ENCODE results near the gene XCR1.
"Not testable (repeated sequence)": the region's sequence is repeated elsewhere in the genome, so short reads cannot be mapped to it uniquely, and the experiment has no call there.

Gene XCR1

DNA sequence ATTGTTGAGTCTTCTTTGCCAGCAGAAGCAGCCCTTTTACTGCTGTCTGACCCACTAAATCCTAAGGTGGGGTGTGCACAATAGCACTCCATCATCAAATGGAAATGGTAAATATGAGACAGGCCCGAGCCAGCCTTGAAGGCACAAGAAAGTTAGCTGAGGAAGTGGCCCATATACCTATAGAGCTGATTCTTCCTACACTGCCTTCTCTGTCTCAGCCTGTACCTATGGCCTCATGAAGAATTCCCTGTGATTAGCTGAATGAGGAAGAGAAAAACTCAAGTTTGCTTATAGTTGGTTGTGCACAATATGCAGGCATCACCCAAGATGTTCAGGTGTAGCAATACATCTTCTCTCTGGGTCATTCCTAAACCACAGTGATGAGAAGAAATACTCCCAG lies 31.7 kb upstream of the XCR1 start:
- TF ChIP-seq ZFX (IDR thresholded peaks at IDR 0.05), result no peak
- TF ChIP-seq, protein P1, sequence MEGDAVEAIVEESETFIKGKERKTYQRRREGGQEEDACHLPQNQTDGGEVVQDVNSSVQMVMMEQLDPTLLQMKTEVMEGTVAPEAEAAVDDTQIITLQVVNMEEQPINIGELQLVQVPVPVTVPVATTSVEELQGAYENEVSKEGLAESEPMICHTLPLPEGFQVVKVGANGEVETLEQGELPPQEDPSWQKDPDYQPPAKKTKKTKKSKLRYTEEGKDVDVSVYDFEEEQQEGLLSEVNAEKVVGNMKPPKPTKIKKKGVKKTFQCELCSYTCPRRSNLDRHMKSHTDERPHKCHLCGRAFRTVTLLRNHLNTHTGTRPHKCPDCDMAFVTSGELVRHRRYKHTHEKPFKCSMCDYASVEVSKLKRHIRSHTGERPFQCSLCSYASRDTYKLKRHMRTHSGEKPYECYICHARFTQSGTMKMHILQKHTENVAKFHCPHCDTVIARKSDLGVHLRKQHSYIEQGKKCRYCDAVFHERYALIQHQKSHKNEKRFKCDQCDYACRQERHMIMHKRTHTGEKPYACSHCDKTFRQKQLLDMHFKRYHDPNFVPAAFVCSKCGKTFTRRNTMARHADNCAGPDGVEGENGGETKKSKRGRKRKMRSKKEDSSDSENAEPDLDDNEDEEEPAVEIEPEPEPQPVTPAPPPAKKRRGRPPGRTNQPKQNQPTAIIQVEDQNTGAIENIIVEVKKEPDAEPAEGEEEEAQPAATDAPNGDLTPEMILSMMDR (conservative IDR thresholded peaks at IDR 0.05), result no peak
- no peak overlapping the region for H3K27ac ChIP-seq

DNA sequence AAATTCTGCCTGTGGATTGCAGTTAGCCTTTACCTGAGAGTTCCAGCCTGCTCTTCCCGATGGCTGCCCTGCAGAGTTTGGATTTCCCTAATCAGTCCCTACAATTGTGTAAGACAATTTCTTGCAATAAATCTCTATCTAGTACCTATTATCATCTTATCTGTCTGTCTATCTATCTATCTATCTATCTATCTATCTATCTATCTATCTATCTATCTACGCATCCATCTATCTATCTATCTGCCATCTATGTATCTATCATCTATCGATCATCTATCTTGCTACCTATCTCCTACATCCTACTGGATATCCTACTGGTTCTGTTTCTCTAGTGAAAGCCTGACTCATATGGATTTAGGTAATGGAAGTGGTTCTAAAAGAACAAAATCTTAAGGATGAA lies 30.4 kb upstream of the XCR1 start:
- TF ChIP-seq ZFX (IDR thresholded peaks at IDR 0.05), result no peak
- TF ChIP-seq, protein P1 (conservative IDR thresholded peaks at IDR 0.05), result no peak
- H3K27ac ChIP-seq, result no peak overlapping the region

DNA sequence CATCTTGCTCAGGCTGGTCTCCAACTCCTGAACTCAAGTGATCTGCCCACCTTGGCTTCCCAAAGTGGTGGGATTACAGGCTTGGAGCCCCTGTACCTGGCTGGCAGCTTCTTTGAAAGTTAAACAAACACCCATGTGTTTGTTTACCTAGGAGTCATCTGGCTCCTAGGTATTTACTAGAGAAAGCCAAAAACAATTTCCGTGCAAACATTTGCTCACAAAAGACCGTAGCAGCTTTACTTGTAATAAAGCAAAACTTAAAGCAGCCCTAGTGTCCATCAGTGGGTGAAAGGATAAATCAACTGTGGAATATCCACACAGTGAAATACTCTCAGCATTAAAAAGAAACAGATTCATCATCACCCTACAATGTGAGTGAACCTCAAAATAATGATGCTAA lies 29.4 kb upstream of the XCR1 start:
- TF ChIP-seq ZFX (IDR thresholded peaks at IDR 0.05), result no peak
- TF ChIP-seq, protein P1 (conservative IDR thresholded peaks at IDR 0.05), result no peak
- H3K27ac ChIP-seq, result no peak overlapping the region

DNA sequence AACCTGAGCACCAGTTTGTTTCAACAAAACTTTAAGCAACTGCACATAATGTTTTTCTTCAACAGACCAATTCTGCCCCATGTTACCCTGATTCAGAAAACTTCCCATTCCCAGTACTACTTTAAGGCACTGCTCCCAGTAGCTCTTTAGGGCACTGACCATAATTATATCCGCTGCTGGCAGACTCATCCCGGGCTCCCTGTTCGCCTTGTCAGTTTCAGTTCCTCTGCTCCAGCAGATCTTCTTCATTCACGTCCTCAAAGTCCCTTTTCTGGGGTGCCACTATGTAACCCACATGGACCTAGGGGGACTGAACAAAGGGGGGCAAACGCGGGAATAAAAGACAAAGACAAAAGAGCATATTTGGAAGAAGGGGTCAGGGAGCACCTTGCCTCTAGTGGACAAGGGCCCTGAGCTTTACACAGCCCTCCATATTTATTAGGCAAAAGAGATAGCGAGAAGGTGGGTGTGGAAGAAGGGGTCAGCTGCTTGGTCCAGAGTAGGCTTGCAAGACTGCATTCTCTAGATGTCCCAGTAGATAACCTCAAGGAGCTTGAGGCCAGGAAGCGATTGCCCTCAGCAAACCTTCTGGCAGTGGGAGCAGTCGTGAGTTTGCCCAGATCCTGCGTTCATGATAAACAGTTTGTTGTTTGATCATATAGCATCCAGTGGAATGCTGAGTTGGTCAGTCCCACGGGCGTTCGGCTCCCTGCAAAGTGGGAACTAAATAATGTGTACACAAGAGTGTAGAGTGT lies 26.7 kb upstream of the XCR1 start:
- H3K27ac ChIP-seq, result not testable (repeated sequence)

DNA sequence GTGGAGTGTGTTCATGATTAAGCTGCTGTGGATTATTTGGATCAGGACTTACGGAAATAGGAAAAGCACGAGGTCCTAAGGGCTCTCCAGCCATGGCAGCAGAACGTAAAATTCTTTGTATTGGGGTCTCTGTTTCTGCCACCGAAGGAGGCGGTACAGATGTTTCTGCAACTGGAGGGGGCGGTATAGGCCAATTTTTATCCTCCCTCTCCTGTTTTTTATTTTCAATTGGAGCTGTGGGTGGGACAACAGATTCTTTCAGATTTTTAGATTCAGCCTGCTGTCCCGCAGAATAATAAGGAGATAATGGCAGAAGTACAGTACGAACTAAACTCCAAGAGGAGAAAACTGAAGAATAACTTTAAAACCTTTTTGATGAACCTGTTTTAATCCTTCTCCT lies 26.0 kb upstream of the XCR1 start:
- not testable (repeated sequence) for H3K27ac ChIP-seq

DNA sequence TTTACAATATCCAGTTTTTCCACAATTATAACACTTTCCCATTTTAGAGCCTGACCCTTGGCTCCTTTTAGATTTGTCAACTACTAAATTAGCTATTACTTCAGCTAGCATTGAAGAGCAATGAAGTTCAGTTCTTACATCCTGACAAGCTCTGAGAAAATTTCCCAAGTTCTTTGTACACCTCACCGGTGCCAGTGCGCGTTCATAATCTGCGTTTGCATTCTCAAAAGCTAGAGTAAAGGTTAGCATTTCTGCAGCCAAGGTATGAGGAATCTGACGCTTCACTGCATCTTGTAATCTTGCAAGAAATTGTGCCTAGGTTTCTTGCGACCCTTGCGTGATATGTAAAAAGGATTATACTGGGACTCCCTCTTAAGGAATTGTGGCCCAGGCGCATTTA lies 25.2 kb upstream of the XCR1 start:
- TF ChIP-seq ZFX (IDR thresholded peaks at IDR 0.05), result no peak
- TF ChIP-seq, protein P1 (conservative IDR thresholded peaks at IDR 0.05), result no peak

DNA sequence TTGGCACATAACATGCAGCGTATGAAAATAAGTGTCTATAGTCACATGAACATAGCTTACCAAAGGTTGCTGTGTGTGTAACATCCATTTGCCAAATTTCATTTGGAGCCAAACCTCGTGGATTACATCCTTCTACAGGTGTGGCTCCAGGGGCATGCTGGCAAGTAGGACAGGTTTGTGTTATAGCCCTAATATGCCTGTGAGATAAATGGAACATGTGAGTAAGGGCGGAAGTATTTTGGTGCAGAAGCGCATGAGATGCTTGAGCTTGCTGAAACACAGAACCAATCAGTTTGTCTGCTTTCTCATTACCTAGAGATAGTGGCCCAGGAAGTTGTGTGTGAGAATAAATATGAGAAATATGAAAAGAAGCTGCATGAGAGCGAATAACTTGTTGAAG lies 21.8 kb upstream of the XCR1 start:
- H3K27ac ChIP-seq, result no peak overlapping the region
- TF ChIP-seq, protein P1 (conservative IDR thresholded peaks at IDR 0.05), result no peak
- TF ChIP-seq ZFX (IDR thresholded peaks at IDR 0.05), result no peak

More for the DNA sequence above, 25.2 kb upstream of the XCR1 start:
- H3K27ac ChIP-seq, result no peak overlapping the region

DNA sequence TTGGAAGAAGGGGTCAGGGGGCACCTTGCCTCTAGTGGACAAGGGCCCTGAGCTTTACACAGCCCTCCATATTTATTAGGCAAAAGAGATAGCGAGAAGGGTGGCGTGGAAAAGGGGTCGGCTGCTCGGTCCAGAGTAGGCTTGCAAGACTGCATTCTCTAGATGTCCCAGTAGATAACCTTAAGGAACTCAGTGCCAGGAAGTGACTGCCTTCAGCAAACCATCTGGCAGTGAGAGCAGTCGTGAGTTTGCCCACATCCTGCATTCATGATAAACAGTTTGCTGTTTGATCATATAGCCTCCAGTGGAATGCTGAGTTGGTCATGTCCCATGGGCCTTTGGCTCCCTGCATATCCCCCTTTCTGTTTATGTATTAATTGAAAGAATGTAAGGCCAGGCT lies 18.9 kb upstream of the XCR1 start:
- H3K27ac ChIP-seq, result not testable (repeated sequence)

DNA sequence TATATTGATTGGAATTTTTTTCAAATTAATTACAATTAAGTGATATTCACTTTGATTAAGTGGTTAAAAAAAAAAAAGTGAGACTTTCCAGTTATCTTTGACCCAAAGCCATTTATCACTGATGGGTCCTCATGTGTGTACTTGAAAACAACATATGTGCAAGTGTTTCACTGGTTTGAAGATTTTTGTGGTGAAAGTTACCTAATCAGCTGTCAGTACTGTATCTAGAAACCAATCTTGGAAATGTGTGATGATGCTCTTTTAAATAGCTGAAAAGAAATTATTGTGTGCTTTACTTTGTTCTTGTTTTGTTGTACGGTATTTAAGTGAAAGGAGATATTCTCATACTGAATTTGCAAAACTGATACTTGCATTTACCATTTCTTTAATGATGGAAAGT lies 11.6 kb upstream of the XCR1 start:
- no peak overlapping the region for H3K27ac ChIP-seq
- TF ChIP-seq, protein P1 (conservative IDR thresholded peaks at IDR 0.05), result no peak
- no peak for TF ChIP-seq ZFX (IDR thresholded peaks at IDR 0.05)

DNA sequence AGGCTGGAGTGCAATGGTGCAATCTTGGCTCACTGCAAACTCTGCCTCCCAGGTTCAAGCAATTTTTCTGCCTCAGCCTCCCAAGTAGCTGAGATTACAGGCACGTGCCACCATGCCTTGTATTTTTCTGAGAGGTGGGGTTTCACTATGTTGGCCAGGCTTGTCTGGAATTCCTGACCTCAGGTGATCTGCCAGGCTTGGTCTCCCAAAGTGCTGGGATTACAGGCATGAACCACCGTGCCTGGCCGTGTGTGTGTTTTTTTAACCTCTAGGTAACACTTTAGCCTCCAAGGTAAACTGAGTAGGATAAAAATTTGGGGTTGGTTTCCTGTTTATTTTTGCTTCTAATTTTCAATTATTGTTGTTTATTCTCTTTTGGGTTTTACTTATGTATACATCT lies 10.8 kb upstream of the XCR1 start:
- not testable (repeated sequence) for H3K27ac ChIP-seq

Measured in C4-2B (cell line).